ENCODE results near the gene EVI5L.

DNA sequence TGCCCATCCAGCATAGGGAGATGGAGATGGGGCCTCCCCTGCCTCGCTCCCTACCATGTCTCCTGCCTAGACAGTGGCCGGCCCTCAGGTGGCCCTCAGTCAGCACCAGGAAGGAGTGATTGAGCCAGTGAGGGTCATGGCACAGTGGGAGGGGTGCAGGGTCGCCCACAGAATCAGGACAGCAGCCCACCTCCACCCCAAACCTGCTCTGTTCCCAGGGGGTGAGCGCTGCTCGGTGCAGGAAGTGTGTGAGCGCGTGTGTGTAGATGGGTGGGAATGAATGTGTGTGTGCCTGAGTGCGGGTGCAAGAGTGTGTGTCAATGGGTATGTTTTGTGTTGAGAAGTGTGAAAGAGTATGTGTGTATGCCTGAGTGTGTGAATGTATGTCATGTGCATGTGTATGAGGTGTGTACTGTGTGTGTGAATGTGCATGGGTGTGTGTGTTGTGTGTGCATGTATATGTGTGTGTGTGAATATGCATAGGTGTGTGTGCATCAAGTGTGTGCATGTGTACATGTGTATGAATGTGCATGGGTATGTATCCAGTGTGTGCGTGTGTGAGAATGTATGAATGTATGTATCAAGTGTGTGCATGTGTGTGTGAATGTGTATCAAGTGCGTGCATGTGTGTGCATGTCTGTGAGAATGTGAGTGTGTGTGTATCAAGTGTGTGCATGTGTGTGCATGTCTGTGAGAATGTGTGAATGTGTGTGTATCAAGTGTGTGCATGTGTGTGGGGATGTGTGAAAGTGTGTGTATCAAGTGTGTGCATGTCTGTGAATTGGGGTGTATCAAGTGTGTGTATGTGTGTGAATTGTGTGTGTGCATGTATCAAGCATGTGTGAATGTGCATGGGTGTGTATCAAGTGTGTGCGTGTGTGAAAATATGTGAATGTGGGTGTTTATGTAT lies 12.0 kb downstream of the EVI5L start:
- TF ChIP-seq, protein P1, sequence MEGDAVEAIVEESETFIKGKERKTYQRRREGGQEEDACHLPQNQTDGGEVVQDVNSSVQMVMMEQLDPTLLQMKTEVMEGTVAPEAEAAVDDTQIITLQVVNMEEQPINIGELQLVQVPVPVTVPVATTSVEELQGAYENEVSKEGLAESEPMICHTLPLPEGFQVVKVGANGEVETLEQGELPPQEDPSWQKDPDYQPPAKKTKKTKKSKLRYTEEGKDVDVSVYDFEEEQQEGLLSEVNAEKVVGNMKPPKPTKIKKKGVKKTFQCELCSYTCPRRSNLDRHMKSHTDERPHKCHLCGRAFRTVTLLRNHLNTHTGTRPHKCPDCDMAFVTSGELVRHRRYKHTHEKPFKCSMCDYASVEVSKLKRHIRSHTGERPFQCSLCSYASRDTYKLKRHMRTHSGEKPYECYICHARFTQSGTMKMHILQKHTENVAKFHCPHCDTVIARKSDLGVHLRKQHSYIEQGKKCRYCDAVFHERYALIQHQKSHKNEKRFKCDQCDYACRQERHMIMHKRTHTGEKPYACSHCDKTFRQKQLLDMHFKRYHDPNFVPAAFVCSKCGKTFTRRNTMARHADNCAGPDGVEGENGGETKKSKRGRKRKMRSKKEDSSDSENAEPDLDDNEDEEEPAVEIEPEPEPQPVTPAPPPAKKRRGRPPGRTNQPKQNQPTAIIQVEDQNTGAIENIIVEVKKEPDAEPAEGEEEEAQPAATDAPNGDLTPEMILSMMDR (IDR thresholded peaks at IDR 0.05) = no peak
- TF ChIP-seq POLR2A (IDR thresholded peaks at IDR 0.05) = no peak
